SU-DHL-6 (cell line): ENCODE results near the gene ARHGEF16.

ENCODE experiments used
- EZH2phosphoT487 ChIP-seq: fragments of 200-600 bp; sonication (generic), shearing (Covaris generic); conservative IDR thresholded peaks from 2 replicates; pipeline ENCODE4 v1.6.1; 2018; ENCODE audit warnings: mild to moderate bottlenecking, antibody characterized with exemption, low read length, moderate library complexity, mixed read lengths
- TF ChIP-seq, protein P1 (sequence below): fragments of 200-600 bp; sonication (generic); IDR thresholded peaks from one replicate; pipeline ENCODE4 v1.5.1; 2017; ENCODE audit warnings: antibody characterized with exemption, mild to moderate bottlenecking, low read length, moderate library complexity; ENCODE audit not compliant: insufficient read depth, poor library complexity, severe bottlenecking

DNA sequence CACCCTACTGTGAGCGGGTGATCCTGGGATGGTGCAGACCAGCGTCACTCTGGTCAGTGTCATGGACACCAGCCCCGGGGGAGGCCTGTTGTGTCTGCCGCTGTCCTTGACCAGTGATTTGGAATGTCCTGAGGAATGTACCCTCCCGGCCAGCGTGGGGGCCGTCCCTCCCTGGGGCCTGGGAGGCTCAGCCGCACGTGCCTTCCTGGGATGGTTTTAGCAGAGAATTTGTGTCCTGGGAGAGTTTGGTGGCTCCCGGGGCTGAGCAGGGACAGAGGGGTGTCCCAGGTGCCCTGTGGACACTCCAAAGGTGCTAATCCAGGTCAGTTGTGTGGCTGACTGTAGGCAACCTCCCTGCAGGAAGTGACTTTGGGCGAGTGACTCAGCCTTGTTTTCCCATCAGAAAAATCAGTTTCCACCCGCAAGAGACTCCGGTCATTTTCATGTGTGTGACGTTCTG, 6.2 kb downstream of the ARHGEF16 start:
- TF ChIP-seq, protein P1, sequence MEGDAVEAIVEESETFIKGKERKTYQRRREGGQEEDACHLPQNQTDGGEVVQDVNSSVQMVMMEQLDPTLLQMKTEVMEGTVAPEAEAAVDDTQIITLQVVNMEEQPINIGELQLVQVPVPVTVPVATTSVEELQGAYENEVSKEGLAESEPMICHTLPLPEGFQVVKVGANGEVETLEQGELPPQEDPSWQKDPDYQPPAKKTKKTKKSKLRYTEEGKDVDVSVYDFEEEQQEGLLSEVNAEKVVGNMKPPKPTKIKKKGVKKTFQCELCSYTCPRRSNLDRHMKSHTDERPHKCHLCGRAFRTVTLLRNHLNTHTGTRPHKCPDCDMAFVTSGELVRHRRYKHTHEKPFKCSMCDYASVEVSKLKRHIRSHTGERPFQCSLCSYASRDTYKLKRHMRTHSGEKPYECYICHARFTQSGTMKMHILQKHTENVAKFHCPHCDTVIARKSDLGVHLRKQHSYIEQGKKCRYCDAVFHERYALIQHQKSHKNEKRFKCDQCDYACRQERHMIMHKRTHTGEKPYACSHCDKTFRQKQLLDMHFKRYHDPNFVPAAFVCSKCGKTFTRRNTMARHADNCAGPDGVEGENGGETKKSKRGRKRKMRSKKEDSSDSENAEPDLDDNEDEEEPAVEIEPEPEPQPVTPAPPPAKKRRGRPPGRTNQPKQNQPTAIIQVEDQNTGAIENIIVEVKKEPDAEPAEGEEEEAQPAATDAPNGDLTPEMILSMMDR, result no peak
- no peak for TF ChIP-seq EZH2phosphoT487
